Astrocyte of the spinal cord (primary cell): ENCODE results near the gene EIF4G1.
A peak's percentile ranks its signal among the peaks of the same experiment; 100 is the strongest.

ENCODE experiments used
- DNase-seq: peaks from one replicate; pipeline ENCODE4 v3.0.0; 2011; ENCODE audit warnings: low read depth, low spot score
- H3K4me3 ChIP-seq: 2 replicates; pipeline ENCODE4 v1.5.1; 2011; ENCODE audit warnings: low read depth, mild to moderate bottlenecking, low read length, moderate library complexity
- CTCF ChIP-seq: IDR thresholded peaks from 2 replicates; pipeline ENCODE4 v1.5.1; 2012; ENCODE audit warnings: low read depth, mild to moderate bottlenecking, low read length, inconsistent platforms
- in situ Hi-C: cut with HindIII; loops from 2 replicates; pipeline ENCODE4 v1.10.0; 2017; ENCODE audit warnings: low sequenced_read_pairs

Gene EIF4G1

GRCh38 chr3:184354121-184354728 lies 39.8 kb downstream of the EIF4G1 start:
- no peak for DNase-seq
- TF ChIP-seq CTCF = peak; percentile 88
- H3K4me3 ChIP-seq = no peak overlapping the region
- in situ Hi-C loops = no loop called here

GRCh38 chr3:184354754-184355153 lies 40.3 kb downstream of the EIF4G1 start:
- H3K4me3 ChIP-seq = no peak overlapping the region
- in situ Hi-C loops = no loop called here
- no peak for TF ChIP-seq CTCF
- DNase-seq = no peak

GRCh38 chr3:184355261-184356040 lies 41.0 kb downstream of the EIF4G1 start:
- H3K4me3 ChIP-seq = no peak overlapping the region
- in situ Hi-C loops = no loop called here
- no peak for DNase-seq
- no peak for TF ChIP-seq CTCF

- no peak for DNase-seq
- no peak overlapping the region for H3K4me3 ChIP-seq
- no peak for TF ChIP-seq CTCF
- in situ Hi-C loops = no loop called here
These were observed 43.1 kb downstream of the EIF4G1 start for GRCh38 chr3:184357248-184358123.

GRCh38 chr3:184358124-184358767 lies 43.8 kb downstream of the EIF4G1 start:
- no peak for DNase-seq
- no peak overlapping the region for H3K4me3 ChIP-seq
- TF ChIP-seq CTCF = no peak
- in situ Hi-C loops = no loop called here

GRCh38 chr3:184358921-184359350 lies 44.5 kb downstream of the EIF4G1 start:
- no peak for DNase-seq
- no peak for TF ChIP-seq CTCF
- in situ Hi-C loops = no loop called here
- no peak overlapping the region for H3K4me3 ChIP-seq
